MM.1S (cell line): ENCODE results near the gene ADAMTS3.

Source experiments
- DNase-seq: peaks from one replicate; pipeline ENCODE4 v3.0.0-alpha.2; 2015
- H2AFZ ChIP-seq: fragments of 300-600 bp; sonication (generic); 2 replicates; pipeline ENCODE4 v1.6.0; 2016; ENCODE audit warnings: antibody characterized with exemption, low read length
- H3F3A ChIP-seq: fragments of 300-600 bp; sonication (generic); 2 replicates; pipeline ENCODE4 v1.6.1; 2016; ENCODE audit warnings: mild to moderate bottlenecking, antibody characterized with exemption, low read length, moderate library complexity, mixed read lengths; ENCODE audit not compliant: insufficient read depth
- H3K27ac ChIP-seq: fragments of 300-600 bp; sonication (generic); 2 replicates; pipeline ENCODE4 v1.5.1; 2016; ENCODE audit warnings: mild to moderate bottlenecking, low read length
- H3K27me3 ChIP-seq: fragments of 300-600 bp; sonication (generic); replicated peaks from 2 replicates; pipeline ENCODE4 v1.6.0; 2016; ENCODE audit warnings: low read length; ENCODE audit not compliant: insufficient read depth
- H3K36me3 ChIP-seq: fragments of 300-600 bp; sonication (generic); replicated peaks from 2 replicates; pipeline ENCODE4 v1.6.1; 2016; ENCODE audit warnings: mild to moderate bottlenecking, low read length, mixed read lengths; ENCODE audit not compliant: insufficient read depth
- H3K4me1 ChIP-seq: fragments of 300-600 bp; sonication (generic); 2 replicates; pipeline ENCODE4 v1.6.1; 2016; ENCODE audit warnings: low read length, mixed read lengths
- H3K4me2 ChIP-seq: fragments of 300-600 bp; sonication (generic); 2 replicates; pipeline ENCODE4 v1.6.0; 2016; ENCODE audit warnings: low read depth, low read length
- H3K4me3 ChIP-seq: fragments of 300-600 bp; sonication (generic); 2 replicates; pipeline ENCODE4 v1.5.1; 2016; ENCODE audit warnings: low read length, mixed read lengths
- H3K79me2 ChIP-seq: fragments of 300-600 bp; sonication (generic); 2 replicates; pipeline ENCODE4 v1.6.1; 2016; ENCODE audit warnings: mixed run types, low read length, mixed read lengths
- H3K9ac ChIP-seq: fragments of 300-600 bp; sonication (generic); 2 replicates; pipeline ENCODE4 v1.6.1; 2016; ENCODE audit warnings: low read length, mixed read lengths
- H3K9me2 ChIP-seq: fragments of 300-600 bp; sonication (generic); replicated peaks from 2 replicates; pipeline ENCODE4 v1.6.1; 2016; ENCODE audit warnings: mild to moderate bottlenecking, low read length, mixed read lengths; ENCODE audit not compliant: insufficient read depth
- H3K9me3 ChIP-seq: fragments of 300-600 bp; sonication (generic); replicated peaks from 2 replicates; pipeline ENCODE4 v1.6.1; 2016; ENCODE audit warnings: mild to moderate bottlenecking, low read length, mixed read lengths; ENCODE audit not compliant: insufficient read depth
- H4K20me1 ChIP-seq: fragments of 300-600 bp; sonication (generic); 2 replicates; pipeline ENCODE4 v1.6.1; 2016; ENCODE audit warnings: mild to moderate bottlenecking, low read length, moderate library complexity, mixed read lengths; ENCODE audit not compliant: insufficient read depth
- CTCF ChIP-seq: fragments of 300-600 bp; sonication (generic); IDR thresholded peaks from 2 replicates; pipeline ENCODE4 v1.5.1; 2016; ENCODE audit warnings: antibody characterized with exemption, low read length, mixed read lengths
- EZH2 ChIP-seq: fragments of 300-600 bp; sonication (generic); optimal IDR thresholded peaks from 2 replicates; pipeline ENCODE3; 2017; ENCODE audit warnings: low read depth, mild to moderate bottlenecking, antibody characterized with exemption, low read length, mixed read lengths
- EZH2phosphoT487 ChIP-seq: fragments of 300-600 bp; sonication (generic); IDR thresholded peaks from 2 replicates; pipeline ENCODE4 v1.6.1; 2018; ENCODE audit warnings: antibody characterized with exemption, low read length

The ADAMTS3 gene

GRCh38 chr4:72390409-72390808 is 178.6 kb downstream of the ADAMTS3 start:
- DNase-seq: no peak
- Histone ChIP-seq H3F3A (no peaks in the 10 kb centered on the region), H3K9me2 (no peaks in the 10 kb centered on the region), H3K27ac (no peak overlapping the region), H3K9me3 (no peaks in the 10 kb centered on the region), H3K4me3 (no peak overlapping the region), H3K4me2 (no peak overlapping the region), H3K79me2 (no peaks in the 10 kb centered on the region), H3K36me3 (no peaks in the 10 kb centered on the region), H3K9ac (no peak overlapping the region), H3K27me3 (no peaks in the 10 kb centered on the region), H2AFZ (no peak overlapping the region), H4K20me1 (no peaks in the 10 kb centered on the region), H3K4me1 (no peaks in the 10 kb centered on the region)
- TF ChIP-seq CTCF: no peak
- no peak for TF ChIP-seq EZH2
- TF ChIP-seq EZH2phosphoT487: no peak

GRCh38 chr4:72388521-72388920 is 180.5 kb downstream of the ADAMTS3 start:
- H3K36me3 ChIP-seq: no peaks in the 10 kb centered on the region
- H3K9ac ChIP-seq: no peak overlapping the region
- no peaks in the 10 kb centered on the region for H3K4me1 ChIP-seq
- no peaks in the 10 kb centered on the region for H3K79me2 ChIP-seq
- H3K27me3 ChIP-seq: no peaks in the 10 kb centered on the region
- no peaks in the 10 kb centered on the region for H4K20me1 ChIP-seq
- no peaks in the 10 kb centered on the region for H3K9me3 ChIP-seq
- no peaks in the 10 kb centered on the region for H3K9me2 ChIP-seq
- H3K27ac ChIP-seq: no peak overlapping the region
- no peak overlapping the region for H3K4me2 ChIP-seq
- no peaks in the 10 kb centered on the region for H3F3A ChIP-seq
- no peak overlapping the region for H3K4me3 ChIP-seq
- H2AFZ ChIP-seq: no peak overlapping the region
- DNase-seq: no peak
- TF ChIP-seq EZH2phosphoT487 (no peak), CTCF (no peak), EZH2 (no peak)

- Histone ChIP-seq H3K4me1 (no peaks in the 10 kb centered on the region), H3K27ac (no peak overlapping the region), H3K9me2 (no peaks in the 10 kb centered on the region), H3K79me2 (no peaks in the 10 kb centered on the region), H3K4me3 (no peak overlapping the region), H3K9me3 (no peaks in the 10 kb centered on the region), H4K20me1 (no peaks in the 10 kb centered on the region), H3K9ac (no peak overlapping the region), H3K27me3 (no peaks in the 10 kb centered on the region), H2AFZ (no peak overlapping the region), H3K36me3 (no peaks in the 10 kb centered on the region), H3F3A (no peaks in the 10 kb centered on the region), H3K4me2 (no peak overlapping the region)
- TF ChIP-seq EZH2 (no peak), CTCF (no peak), EZH2phosphoT487 (no peak)
- no peak for DNase-seq
These were observed 181.1 kb downstream of the ADAMTS3 start for GRCh38 chr4:72387959-72388358.
